Activated CD4-positive, alpha-beta T cell treated with anti-CD3 and anti-CD28 coated beads for 36 hours (primary cell): ENCODE measurements around the gene POLR1C. TPM values are rescaled to one million over a fixed set of nuclear protein-coding genes. Genes with fewer than 3 reads are reported as not detected.
A peak's percentile ranks its signal among the peaks of the same experiment; 100 is the strongest.

Source experiments
- ATAC-seq: fragments of 200-7000 bp; cut with Tn5 transposase; one replicate; pipeline ENCODE4 v1.10.0; 2021; ENCODE audit warnings: mild to moderate bottlenecking, moderate library complexity
- CTCF ChIA-PET: fragments of 350-600 bp; sonication (Branson Sonifier 250); formaldehyde crosslinking; loops from one replicate; lab custom pipeline; 2021; ENCODE audit warnings: antibody characterized with exemption; lab: Charles Lee
- POLR2A ChIA-PET: fragments of 350-600 bp; sonication (Branson Sonifier 250); formaldehyde crosslinking; loops from one replicate; lab custom pipeline; 2021; ENCODE audit warnings: antibody characterized with exemption, inconsistent platforms; lab: Charles Lee
- DNase-seq: peaks from one replicate; pipeline ENCODE4 v3.0.0-alpha.2; 2020
- H3K27ac Mint-ChIP-seq: one replicate; pipeline ENCODE4 v1.8.0; 2021; ENCODE audit warnings: mixed read lengths
- H3K27me3 Mint-ChIP-seq: one replicate; pipeline ENCODE4 v1.8.0; 2021; ENCODE audit warnings: mixed read lengths
- H3K36me3 Mint-ChIP-seq: one replicate; pipeline ENCODE4 v1.8.0; 2021; ENCODE audit warnings: low read depth, mixed read lengths
- H3K4me1 Mint-ChIP-seq: one replicate; pipeline ENCODE4 v1.8.0; 2021; ENCODE audit warnings: mixed read lengths
- H3K4me3 Mint-ChIP-seq: one replicate; pipeline ENCODE4 v1.8.0; 2021; ENCODE audit warnings: mild to moderate bottlenecking, moderate library complexity, mixed read lengths
- H3K9me3 Mint-ChIP-seq: one replicate; pipeline ENCODE4 v1.8.0; 2021; ENCODE audit warnings: low read depth, mixed read lengths
- intact Hi-C, 2 experiments: fragments of 100-400 bp; cut with DNase I in 1 of 2; cut with micrococcal nuclease in 1 of 2; formaldehyde crosslinking; loops; one replicate each; pipeline versions ENCODE4 v1.14.2 to v1.15.1; 2022 to 2024; cut with DNase I, micrococcal nuclease
- total RNA-seq, 2 experiments: library from RNA; stranded (reverse); gene quantifications; one replicate each; pipeline ENCODE4 v1.2.3, GENCODE V29; 2021

The POLR1C gene
- total RNA-seq, 2 experiments from 2014 or later: 43.4 to 52.9 TPM

GRCh38 chr6:43509984-43510826 lies 6.7 kb upstream of the POLR1C start, which contains the start of gene LRRC73:
LRRC73 (minus strand) TSS chr6:43510346; CDS start chr6:43509785, 561 bp downstream.
- ATAC-seq: peak; percentile 71
- Mint-ChIP-seq H3K9me3 (no peaks in the 10 kb centered on the region), H3K27me3 (peaks cover 12% of the 10 kb centered on the region), H3K4me1 (peaks cover 22% of the 10 kb centered on the region), H3K27ac (no peak within 1 kb of the TSS), H3K36me3 (peaks cover 26% of the 10 kb centered on the region), H3K4me3 (peak within 1 kb of the TSS; percentile 67)
- ChIA-PET POLR2A (interaction anchor here (0.6 kb wide), 1 partner anchor 576 kb away, joined by 4 read pairs; no protein-coding TSS in a partner anchor), CTCF (interaction anchor here (0.7 to 1.5 kb wide), 4 partner anchors 9 to 281 kb away, joined by 3 to 4 read pairs (median 3); partner anchors contain the start of gene DNPH1)
- intact Hi-C loops: loop anchor here (1.0 to 5.0 kb wide), 3 partner anchors 33 to 143 kb away; partner anchors contain the start of genes TJAP1 (in 1 of the 2) and ZNF318 (in 1 of the 2)
- peak; percentile 85 for DNase-seq

- H3K27ac Mint-ChIP-seq: no peak overlapping the region
- intact Hi-C loops: loop anchor here in 1 of 2 experiments (1.0 kb wide), 2 partner anchors 33 to 56 kb away; partner anchors contain the start of gene TJAP1
- CTCF ChIA-PET: interaction anchor here (1.5 kb wide), 1 partner anchor 14 kb away, joined by 3 read pairs; no protein-coding TSS in a partner anchor
Observed at GRCh38 chr6:43510827-43511163, 6.1 kb upstream of the POLR1C start.

GRCh38 chr6:43511824-43512415 lies 5.0 kb upstream of the POLR1C start:
- H3K27me3 Mint-ChIP-seq: peaks cover 12% of the 10 kb centered on the region
- H3K4me1 Mint-ChIP-seq: peaks cover 33% of the 10 kb centered on the region
- intact Hi-C loops: no loop called here
- peaks cover 27% of the 10 kb centered on the region for H3K36me3 Mint-ChIP-seq
- CTCF ChIA-PET: interaction anchor here (0.5 kb wide), 1 partner anchor 268 kb away, joined by 3 read pairs; no protein-coding TSS in a partner anchor
- H3K9me3 Mint-ChIP-seq: no peaks in the 10 kb centered on the region
- ATAC-seq (no peak), DNase-seq (no peak)
- H3K27ac Mint-ChIP-seq: no peak overlapping the region
- POLR2A ChIA-PET: interaction anchor here (0.5 to 1.1 kb wide), 3 partner anchors 11 to 458 kb away, joined by 4 to 10 read pairs (median 9); no protein-coding TSS in a partner anchor
- no peak overlapping the region for H3K4me3 Mint-ChIP-seq

More at GRCh38 chr6:43510827-43511163, 6.1 kb upstream of the POLR1C start:
- DNase-seq (no peak), ATAC-seq (no peak)
- peaks cover 28% of the 10 kb centered on the region for H3K4me1 Mint-ChIP-seq
- POLR2A ChIA-PET: no interaction called here
- peaks cover 29% of the 10 kb centered on the region for H3K36me3 Mint-ChIP-seq
- H3K9me3 Mint-ChIP-seq: no peaks in the 10 kb centered on the region
- H3K27me3 Mint-ChIP-seq: peaks cover 12% of the 10 kb centered on the region
- H3K4me3 Mint-ChIP-seq: peak overlapping the region; percentile 67

GRCh38 chr6:43515808-43516207 lies 1.1 kb upstream of the POLR1C start:
- intact Hi-C loops: loop anchor here (1.0 to 5.0 kb wide), 11 partner anchors 39 to 731 kb away; partner anchors contain the start of genes TJAP1 (in 2 of the 2), ABCC10 (in 1 of the 2), CNPY3 (in 1 of the 2) and HSP90AB1 (in 1 of the 2)
- ChIA-PET CTCF (interaction anchor here (5.2 kb wide), 1 partner anchor 9 kb away, joined by 52 read pairs; no protein-coding TSS in a partner anchor), POLR2A (interaction anchor here (0.5 kb wide), 1 partner anchor 125 kb away, joined by 3 read pairs; no protein-coding TSS in a partner anchor)
- H3K27me3 Mint-ChIP-seq: no peaks in the 10 kb centered on the region
- no peaks in the 10 kb centered on the region for H3K9me3 Mint-ChIP-seq
- H3K4me1 Mint-ChIP-seq: peaks cover 32% of the 10 kb centered on the region
- DNase-seq (no peak), ATAC-seq (no peak)
- H3K27ac Mint-ChIP-seq: no peak overlapping the region
- peaks cover 27% of the 10 kb centered on the region for H3K36me3 Mint-ChIP-seq
- no peak overlapping the region for H3K4me3 Mint-ChIP-seq

GRCh38 chr6:43516367-43516696 lies 557 bp upstream of the POLR1C start:
- ATAC-seq (no peak), DNase-seq (no peak)
- no peaks in the 10 kb centered on the region for H3K9me3 Mint-ChIP-seq
- no peaks in the 10 kb centered on the region for H3K27me3 Mint-ChIP-seq
- no peak overlapping the region for H3K4me3 Mint-ChIP-seq
- CTCF ChIA-PET: interaction anchor here (5.2 kb wide), 1 partner anchor 10 kb away, joined by 52 read pairs; no protein-coding TSS in a partner anchor
- intact Hi-C loops: loop anchor here (1.0 to 5.0 kb wide), 11 partner anchors 39 to 731 kb away; partner anchors contain the start of genes TJAP1 (in 2 of the 2), ABCC10 (in 1 of the 2), CNPY3 (in 1 of the 2) and HSP90AB1 (in 1 of the 2)
- POLR2A ChIA-PET: interaction anchor here (0.5 to 1.1 kb wide), 4 partner anchors 21 to 334 kb away, joined by 3 to 5 read pairs (median 4); partner anchors contain the start of gene CUL9
- peaks cover 32% of the 10 kb centered on the region for H3K4me1 Mint-ChIP-seq
- peaks cover 28% of the 10 kb centered on the region for H3K36me3 Mint-ChIP-seq
- H3K27ac Mint-ChIP-seq: no peak overlapping the region

- POLR2A ChIA-PET: interaction anchor here (0.6 to 1.1 kb wide), 3 partner anchors 20 to 507 kb away, joined by 3 to 5 read pairs (median 5); no protein-coding TSS in a partner anchor
- H3K36me3 Mint-ChIP-seq: peaks cover 30% of the 10 kb centered on the region
- H3K9me3 Mint-ChIP-seq: no peaks in the 10 kb centered on the region
- ATAC-seq (peak; percentile 3), DNase-seq (no peak)
- intact Hi-C loops: loop anchor here (1.0 to 5.0 kb wide), 13 partner anchors 40 to 730 kb away; partner anchors contain the start of genes CNPY3 (in 1 of the 2), GTPBP2 (in 1 of the 2), HSP90AB1 (in 1 of the 2) and KLC4 (in 1 of the 2)
- H3K4me1 Mint-ChIP-seq: peaks cover 32% of the 10 kb centered on the region
- CTCF ChIA-PET: interaction anchor here (0.6 to 5.2 kb wide), 6 partner anchors 9 to 558 kb away, joined by 3 to 52 read pairs (median 4); partner anchors contain the start of gene ZNF318
- H3K4me3 Mint-ChIP-seq: no peak overlapping the region
- H3K27ac Mint-ChIP-seq: no peak overlapping the region
- H3K27me3 Mint-ChIP-seq: no peaks in the 10 kb centered on the region
Observed at GRCh38 chr6:43517505-43518357, 842 bp downstream of the POLR1C start.

GRCh38 chr6:43520097-43520496 lies 3.2 kb downstream of the POLR1C start:
- ATAC-seq (no peak), DNase-seq (no peak)
- Mint-ChIP-seq H3K27ac (no peak overlapping the region), H3K9me3 (no peaks in the 10 kb centered on the region), H3K27me3 (no peaks in the 10 kb centered on the region), H3K4me3 (no peak overlapping the region), H3K4me1 (peaks cover 17% of the 10 kb centered on the region), H3K36me3 (peaks cover 40% of the 10 kb centered on the region)
- ChIA-PET CTCF (interaction anchor here (0.6 to 2.1 kb wide), 6 partner anchors 8 to 424 kb away, joined by 3 to 9 read pairs (median 4); partner anchors contain the start of genes POLH and XPO5), POLR2A (interaction anchor here (0.7 kb wide), 2 partner anchors 20 to 347 kb away, joined by 3 read pairs; no protein-coding TSS in a partner anchor)
- intact Hi-C loops: no loop called here

GRCh38 chr6:43521836-43522235 lies 4.9 kb downstream of the POLR1C start:
- intact Hi-C loops: no loop called here
- Mint-ChIP-seq H3K4me1 (peaks cover 4% of the 10 kb centered on the region), H3K27me3 (no peaks in the 10 kb centered on the region), H3K36me3 (peaks cover 52% of the 10 kb centered on the region), H3K9me3 (no peaks in the 10 kb centered on the region), H3K27ac (no peak overlapping the region), H3K4me3 (no peak overlapping the region)
- DNase-seq (no peak), ATAC-seq (no peak)
- ChIA-PET POLR2A (interaction anchor here (1.0 to 1.1 kb wide), 2 partner anchors 10 to 49 kb away, joined by 3 to 4 read pairs; no protein-coding TSS in a partner anchor), CTCF (interaction anchor here (0.6 to 2.1 kb wide), 6 partner anchors 9 to 37 kb away, joined by 3 to 11 read pairs (median 6); no protein-coding TSS in a partner anchor)

GRCh38 chr6:43522547-43523261 lies 5.8 kb downstream of the POLR1C start:
- no peak overlapping the region for H3K4me3 Mint-ChIP-seq
- no peak for ATAC-seq
- H3K9me3 Mint-ChIP-seq: no peaks in the 10 kb centered on the region
- no peaks in the 10 kb centered on the region for H3K27me3 Mint-ChIP-seq
- ChIA-PET POLR2A (interaction anchor here (1.0 to 1.3 kb wide), 2 partner anchors 11 to 49 kb away, joined by 4 read pairs; no protein-coding TSS in a partner anchor), CTCF (no interaction called here)
- H3K4me1 Mint-ChIP-seq: peaks cover 4% of the 10 kb centered on the region
- no peak overlapping the region for H3K27ac Mint-ChIP-seq
- intact Hi-C loops: no loop called here
- no peak for DNase-seq
- H3K36me3 Mint-ChIP-seq: peaks cover 60% of the 10 kb centered on the region
